AG10803 (cell line): ENCODE measurements around the gene STRA8.

Experiments used
- DNase-seq: peaks from one replicate; pipeline ENCODE4 v3.0.0; 2010; ENCODE audit warnings: low read depth
- H3K4me3 ChIP-seq: 2 replicates; pipeline ENCODE4 v1.5.1; 2011; ENCODE audit warnings: mild to moderate bottlenecking, low read length, control low read depth
- TF ChIP-seq, protein P1 (sequence below): conservative IDR thresholded peaks from 2 replicates; pipeline ENCODE4 v1.5.1; 2011; ENCODE audit warnings: mild to moderate bottlenecking, low read length, control low read depth, inconsistent platforms

The STRA8 gene

DNA sequence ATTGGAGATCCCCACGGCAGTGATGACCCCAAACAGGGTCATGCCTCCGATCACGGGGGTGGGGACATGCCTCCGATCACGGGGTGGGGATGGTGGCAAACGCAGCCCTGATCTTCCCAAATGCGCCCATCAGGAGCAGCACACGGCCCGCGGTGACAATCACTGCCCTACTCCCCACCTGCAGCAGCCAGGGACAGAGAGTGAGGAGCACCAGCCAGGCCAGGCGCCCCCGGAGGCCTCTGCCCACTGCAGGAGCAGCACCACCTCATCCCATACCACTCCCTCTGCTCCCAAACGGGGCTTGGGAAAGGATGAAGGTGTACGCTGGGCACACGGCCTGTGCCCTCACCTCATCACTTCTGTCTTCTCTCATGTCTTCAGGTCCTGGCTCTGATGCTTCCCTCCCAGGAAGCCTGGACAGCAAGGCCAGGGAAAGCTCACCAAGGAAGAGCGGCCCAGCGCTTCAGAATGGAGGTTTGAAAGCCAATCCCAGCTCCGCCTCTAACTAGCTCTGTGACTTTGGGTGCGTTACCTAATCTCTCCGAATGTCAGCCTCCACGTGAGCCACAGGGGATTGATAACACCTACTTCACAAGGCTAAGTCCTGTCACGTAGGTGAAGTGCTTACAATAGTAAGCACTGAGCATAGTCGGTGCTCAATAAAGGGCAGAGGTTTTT is 37.1 kb downstream of the STRA8 start:
- TF ChIP-seq, protein P1, sequence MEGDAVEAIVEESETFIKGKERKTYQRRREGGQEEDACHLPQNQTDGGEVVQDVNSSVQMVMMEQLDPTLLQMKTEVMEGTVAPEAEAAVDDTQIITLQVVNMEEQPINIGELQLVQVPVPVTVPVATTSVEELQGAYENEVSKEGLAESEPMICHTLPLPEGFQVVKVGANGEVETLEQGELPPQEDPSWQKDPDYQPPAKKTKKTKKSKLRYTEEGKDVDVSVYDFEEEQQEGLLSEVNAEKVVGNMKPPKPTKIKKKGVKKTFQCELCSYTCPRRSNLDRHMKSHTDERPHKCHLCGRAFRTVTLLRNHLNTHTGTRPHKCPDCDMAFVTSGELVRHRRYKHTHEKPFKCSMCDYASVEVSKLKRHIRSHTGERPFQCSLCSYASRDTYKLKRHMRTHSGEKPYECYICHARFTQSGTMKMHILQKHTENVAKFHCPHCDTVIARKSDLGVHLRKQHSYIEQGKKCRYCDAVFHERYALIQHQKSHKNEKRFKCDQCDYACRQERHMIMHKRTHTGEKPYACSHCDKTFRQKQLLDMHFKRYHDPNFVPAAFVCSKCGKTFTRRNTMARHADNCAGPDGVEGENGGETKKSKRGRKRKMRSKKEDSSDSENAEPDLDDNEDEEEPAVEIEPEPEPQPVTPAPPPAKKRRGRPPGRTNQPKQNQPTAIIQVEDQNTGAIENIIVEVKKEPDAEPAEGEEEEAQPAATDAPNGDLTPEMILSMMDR = no peak
- no peak for DNase-seq
- no peak overlapping the region for H3K4me3 ChIP-seq

GRCh38 chr7:135271255-135271615 is 37.6 kb downstream of the STRA8 start:
- DNase-seq = no peak
- no peak overlapping the region for H3K4me3 ChIP-seq
- TF ChIP-seq, protein P1 = no peak

DNA sequence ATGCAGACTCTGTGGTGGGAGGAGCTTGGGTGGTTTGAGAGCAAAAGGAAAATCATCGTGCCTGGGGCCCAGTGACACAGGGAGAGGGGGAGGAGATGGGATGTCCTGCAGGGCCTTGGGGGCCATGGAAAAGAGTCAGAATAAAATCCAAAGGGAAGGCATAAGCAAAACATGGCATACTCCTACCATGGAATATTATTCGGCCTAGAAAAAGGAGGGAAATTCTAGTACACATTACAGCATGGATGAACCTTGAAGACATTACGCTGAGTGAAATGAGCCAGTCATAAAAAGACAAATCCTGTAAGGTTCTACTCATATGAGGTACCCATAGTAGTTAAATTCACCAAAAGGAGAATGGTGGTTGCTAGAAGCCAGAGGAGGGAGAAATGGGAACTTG is 38.7 kb downstream of the STRA8 start:
- no peak overlapping the region for H3K4me3 ChIP-seq
- TF ChIP-seq, protein P1 = no peak
- no peak for DNase-seq

DNA sequence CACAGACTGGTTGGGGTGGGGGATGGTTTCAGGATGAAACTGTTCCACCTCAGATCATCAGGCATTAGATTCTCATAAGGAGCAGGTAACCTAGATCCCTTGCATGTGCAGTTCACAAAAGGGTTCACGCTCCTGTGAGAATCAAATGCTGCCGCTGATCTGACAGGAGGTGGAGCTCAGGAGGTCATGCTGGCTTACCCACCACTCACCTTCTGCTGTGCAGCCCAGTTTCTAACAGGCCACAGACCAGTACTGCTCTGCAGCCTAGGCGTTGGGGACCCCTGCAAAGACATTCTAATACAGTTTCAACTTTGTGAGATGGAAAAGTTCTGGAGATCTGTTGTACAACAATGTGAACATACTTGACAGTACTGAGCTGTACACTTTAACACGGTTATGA is 39.9 kb downstream of the STRA8 start:
- DNase-seq = no peak
- no peak overlapping the region for H3K4me3 ChIP-seq
- TF ChIP-seq, protein P1 = no peak

DNA sequence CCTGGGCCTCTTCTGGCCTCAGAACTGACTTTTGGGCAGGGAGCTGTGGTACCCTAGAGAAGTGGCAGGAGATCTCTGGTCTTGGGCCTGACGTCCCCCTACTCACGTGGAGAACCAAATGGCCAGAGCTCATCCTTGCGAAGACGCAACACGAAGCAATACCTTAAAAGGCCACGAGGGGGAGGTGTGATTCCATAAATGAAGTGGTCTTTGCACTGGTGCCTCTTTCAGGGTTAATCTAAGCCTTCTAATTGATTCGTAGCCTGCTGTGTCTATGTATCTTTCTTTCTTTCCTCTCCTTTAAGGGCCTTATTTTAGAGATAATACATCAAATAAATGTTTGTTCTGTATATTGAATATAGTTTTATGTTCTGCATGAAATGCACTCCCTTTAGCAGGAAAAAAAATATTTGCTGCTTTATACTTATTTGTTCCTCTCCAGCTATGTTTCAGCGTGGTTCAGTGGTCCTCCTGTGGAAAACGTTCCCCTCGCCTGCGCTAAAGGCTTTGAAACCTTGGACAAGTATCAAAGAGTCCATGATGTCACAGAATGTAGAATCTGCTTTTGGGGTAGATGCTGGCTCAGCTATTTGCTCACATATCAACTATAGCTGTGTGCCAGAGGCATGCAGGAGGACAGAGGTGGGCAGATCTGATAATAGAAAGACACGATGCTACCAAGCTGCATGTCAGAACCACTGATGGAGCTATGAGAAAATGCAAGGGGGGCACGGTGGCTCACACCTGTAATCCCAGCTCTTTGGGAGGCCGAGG is 41.0 kb downstream of the STRA8 start:
- peak; percentile 66 for DNase-seq
- H3K4me3 ChIP-seq = no peak overlapping the region
- TF ChIP-seq, protein P1 = peak; percentile 84

GRCh38 chr7:135275971-135276580 is 42.4 kb downstream of the STRA8 start:
- no peak overlapping the region for H3K4me3 ChIP-seq
- no peak for DNase-seq
- TF ChIP-seq, protein P1 = no peak
